ENCODE results near the gene GLI3.

Gene GLI3

GRCh38 chr7:41956705-41957104 lies 280.3 kb downstream of the GLI3 start:
- no peak for DNase-seq

DNA sequence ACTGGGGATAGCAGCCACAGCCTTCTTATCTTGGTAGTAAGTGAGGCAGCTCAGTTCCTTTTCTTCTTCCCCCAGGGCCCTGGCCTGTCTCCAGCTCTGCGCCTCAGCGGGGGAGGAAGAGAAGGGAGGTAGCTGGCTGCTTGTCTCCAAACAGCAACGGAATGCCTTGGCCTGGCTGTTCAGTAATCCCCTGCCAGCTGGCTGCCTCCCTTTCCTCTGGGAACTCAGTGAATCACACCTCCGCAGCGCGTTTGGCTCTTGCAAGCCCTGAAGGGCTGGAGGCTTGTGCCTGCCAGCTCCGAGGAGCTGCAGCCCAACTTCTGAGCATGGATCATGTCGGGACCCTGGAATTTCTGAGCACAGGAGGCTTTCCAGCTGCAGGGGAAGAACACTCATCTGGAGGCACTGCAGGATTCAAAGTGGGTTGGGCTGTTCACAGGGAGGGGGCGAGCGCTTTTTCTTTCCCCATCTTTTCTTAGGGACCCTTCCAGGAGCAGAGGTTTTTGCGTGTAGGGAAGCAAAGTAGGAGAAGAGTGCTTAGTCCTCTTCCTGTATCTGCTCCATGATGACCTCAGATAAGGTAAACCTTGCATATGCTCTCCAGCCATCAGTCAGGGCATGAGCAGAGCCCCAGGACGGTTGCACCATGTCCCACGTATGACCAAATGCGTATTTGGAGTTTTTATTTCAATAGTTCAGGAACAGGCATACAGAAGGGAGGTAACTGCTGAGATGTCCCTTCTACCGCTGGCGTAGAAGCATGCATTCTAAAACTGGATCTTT lies 280.9 kb downstream of the GLI3 start:
- DNase-seq, result peak in 1 of 2 experiments; percentile 9

DNA sequence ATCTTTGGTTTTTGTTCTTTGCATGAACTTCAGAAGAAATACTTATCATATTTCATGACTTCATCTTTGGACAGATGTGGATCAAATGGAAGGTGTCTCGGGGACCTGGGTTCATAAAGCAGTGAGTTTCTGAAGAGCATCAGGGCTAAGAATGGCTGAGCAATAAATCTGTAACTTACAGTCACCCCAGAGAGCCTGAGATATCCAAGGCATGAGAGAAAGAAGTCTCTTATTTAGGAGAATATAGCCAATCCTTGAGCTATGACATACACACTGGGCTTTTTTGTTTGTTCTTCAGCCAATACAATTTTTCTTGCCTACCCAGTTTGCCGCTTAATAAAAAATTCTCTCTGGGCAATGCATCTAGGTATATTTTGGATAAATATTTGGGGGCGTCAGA lies 281.6 kb downstream of the GLI3 start:
- DNase-seq, result no peak

DNA sequence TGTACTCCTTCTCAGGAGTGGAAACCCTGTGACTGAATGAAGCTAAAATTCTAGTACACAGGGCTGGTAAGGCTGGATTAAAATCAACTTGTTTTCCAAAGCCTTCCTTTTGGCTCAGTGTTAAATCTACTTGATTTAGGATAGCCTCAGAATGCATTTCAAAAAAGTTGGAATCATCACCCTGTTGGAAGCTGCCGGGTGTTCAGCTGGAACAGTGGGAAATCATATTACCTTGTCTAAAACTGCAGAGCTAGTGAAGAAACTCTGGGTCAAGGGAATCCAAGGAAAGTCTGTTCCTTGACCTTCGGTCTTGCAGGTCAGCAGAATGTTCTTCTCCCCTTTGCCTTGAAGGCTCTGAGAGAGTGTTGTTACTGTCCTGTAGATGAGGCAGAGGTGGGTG lies 282.0 kb downstream of the GLI3 start:
- no peak for DNase-seq

- DNase-seq, result no peak
These were observed 288.5 kb downstream of the GLI3 start for GRCh38 chr7:41948503-41948902.

- peak in 1 of 2 experiments; percentile 54 for DNase-seq
These were observed 293.9 kb downstream of the GLI3 start for GRCh38 chr7:41943094-41943577.

- no peak for DNase-seq
These were observed 294.4 kb downstream of the GLI3 start for GRCh38 chr7:41942468-41943093.

DNA sequence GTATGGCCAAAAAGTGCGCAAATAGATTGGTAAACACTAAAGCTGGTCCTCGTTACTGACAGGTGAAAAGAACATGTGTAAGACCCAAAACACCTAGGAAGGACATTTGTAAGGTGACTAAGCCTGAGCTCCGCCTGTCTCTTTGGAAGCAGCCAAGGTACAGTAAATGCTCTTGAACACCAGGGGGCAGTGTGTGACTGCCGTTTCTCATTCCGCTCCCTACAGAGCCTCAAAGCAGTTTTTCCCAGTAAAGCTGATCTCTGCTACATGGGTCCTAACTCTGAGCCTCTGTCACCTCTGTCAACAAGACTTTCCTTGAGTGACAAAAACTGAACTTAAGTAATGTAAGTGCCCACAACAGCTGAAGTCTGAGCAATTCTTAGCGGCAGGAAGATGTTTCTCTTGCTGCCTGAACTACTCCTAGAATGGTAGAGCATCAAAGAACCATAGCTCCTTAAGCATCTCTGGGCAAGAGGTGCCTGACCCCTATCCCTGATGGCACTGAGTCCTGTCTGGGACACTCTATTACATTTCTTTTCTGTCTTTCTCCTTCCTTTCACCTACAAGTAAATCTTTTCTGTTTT lies 296.2 kb downstream of the GLI3 start:
- peak; percentile 17 to 59 for DNase-seq

DNA sequence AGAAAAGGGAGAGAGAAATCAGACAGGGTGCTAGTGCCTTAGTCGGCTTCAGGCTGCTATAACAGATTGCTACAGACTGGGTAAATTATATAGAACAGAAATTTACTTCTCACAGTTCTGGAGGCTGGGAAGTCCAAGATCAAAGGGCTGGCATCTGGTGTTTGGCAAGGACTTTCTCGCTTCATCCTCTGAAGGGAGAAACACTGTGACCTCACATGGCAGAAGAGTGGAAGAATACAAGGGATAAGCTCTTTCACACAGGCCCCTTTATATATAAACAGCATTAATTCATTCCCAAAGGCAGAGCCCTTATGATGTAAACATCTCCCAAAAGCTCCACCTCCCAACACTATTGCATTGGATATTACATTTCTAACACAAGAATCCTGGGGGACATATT lies 298.6 kb downstream of the GLI3 start:
- no peak for DNase-seq

- DNase-seq, result no peak
These were observed 303.6 kb downstream of the GLI3 start for GRCh38 chr7:41933427-41933826.

DNA sequence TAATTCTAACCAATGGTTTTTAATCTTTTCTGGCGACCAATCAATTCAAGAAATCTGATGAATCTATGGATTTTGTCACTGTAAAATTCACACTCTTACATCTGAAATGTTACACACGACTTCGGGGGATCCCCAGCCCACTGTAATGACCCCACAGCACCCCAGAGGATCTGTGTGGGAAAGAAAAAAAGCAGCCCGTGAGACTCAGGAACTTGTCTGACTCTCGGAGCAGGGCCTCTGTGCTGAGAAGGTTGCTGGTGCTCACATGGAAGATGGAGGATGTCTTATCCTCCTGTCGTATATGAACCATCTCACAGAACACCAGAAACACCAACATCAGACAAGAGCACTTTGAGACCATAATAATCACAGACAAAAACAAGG lies 305.8 kb downstream of the GLI3 start:
- DNase-seq, result no peak

GRCh38 chr7:41930538-41931262 lies 306.3 kb downstream of the GLI3 start:
- no peak for DNase-seq

DNA sequence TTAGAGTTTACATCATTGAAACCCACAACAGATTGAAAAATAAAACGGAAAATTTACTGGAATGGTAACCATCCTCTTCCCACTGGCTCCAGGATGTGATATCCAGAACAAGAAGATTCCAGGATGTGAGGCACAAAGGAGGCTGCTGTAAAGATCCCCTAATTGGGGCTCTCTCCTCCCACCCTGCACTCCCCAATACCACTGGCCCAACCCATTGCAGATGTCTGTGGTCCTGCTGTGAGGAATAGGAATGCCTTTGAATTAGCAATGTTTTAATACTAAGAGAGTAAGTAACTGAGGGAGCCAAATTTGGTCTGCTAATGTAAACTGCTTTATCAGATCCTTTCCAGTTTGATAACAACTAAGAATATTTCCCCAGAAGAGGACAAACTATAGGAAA lies 308.2 kb downstream of the GLI3 start:
- no peak for DNase-seq

- DNase-seq, result no peak
These were observed 308.8 kb downstream of the GLI3 start for GRCh38 chr7:41928166-41928565.

- no peak for DNase-seq
These were observed 309.6 kb downstream of the GLI3 start for GRCh38 chr7:41927380-41927779.

DNA sequence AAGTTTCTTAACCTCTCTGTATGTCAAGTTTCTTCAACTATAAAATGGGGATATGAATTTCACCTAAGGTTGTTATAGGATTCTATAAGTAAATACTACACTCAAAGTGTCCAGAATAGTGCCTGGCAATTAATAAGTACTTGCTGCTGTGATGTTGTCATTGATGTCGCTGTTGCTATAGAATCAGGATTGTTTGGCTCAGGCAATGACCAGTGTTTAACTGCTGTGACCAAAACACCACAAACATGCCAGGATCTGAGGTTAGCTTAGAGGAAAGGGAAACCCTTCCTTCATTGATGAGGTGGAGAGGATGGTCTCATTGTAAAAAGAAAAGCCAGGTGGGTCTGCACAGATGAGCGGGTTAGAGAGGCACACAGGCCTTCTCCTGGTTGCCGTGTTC lies 311.1 kb downstream of the GLI3 start:
- DNase-seq, result no peak

- no peak for DNase-seq
These were observed 312.2 kb downstream of the GLI3 start for GRCh38 chr7:41924796-41925195.

DNA sequence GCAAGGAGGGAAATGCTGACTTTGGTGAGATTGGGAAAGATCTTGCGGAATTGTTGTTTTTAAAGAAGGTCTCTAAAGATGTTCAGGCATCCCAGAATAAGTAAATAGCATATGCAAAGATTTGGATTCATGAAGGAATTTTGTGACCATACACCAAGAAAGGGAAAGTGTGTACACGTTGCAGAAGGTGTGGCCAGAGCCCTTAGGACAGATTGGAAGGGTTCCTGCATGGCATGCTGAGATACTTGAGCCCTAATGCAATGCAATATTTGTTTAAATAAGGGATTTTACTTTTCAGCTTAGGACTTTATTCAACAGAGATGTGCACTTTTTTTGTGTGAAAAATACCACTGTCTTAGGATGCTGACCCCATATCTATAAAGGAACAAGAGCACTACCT lies 314.6 kb downstream of the GLI3 start:
- no peak for DNase-seq

DNA sequence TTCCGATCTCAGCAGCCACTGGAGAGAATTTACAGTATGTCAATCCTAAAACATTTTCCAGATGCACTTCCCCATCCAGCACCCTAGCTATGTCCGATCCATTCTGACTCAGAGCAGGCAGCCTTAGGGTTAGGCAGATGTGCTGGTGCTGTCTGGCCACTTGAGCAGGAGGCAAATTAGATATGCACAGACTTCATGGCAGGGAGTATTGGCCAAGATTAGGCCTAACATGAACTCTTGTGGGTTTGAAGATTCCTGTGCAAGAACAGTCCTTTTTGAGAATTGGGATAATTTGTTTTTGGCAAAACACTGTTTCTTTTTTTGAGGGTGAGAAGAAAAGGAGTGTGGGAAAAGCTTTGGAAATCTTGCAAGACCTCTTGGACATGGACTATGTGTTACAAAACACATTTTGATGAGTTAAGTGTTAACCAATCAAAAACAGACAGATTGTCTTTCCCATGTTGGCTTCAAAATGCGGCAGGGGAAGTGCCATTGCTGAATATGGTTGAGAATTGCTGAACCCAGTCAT lies 315.5 kb downstream of the GLI3 start:
- no peak for DNase-seq

- DNase-seq, result no peak
These were observed 318.4 kb downstream of the GLI3 start for GRCh38 chr7:41918597-41918996.

- no peak for DNase-seq
These were observed 320.5 kb downstream of the GLI3 start for GRCh38 chr7:41916450-41916927.

- no peak for DNase-seq
These were observed 321.1 kb downstream of the GLI3 start for GRCh38 chr7:41915871-41916270.

Measured in NCI-H524 (cell line).